Body of pancreas (tissue), 4 donors: ENCODE measurements around the gene ST3GAL5. TPM values are rescaled to one million over a fixed set of nuclear protein-coding genes. Genes with fewer than 3 reads are reported as not detected.
A peak's percentile ranks its signal among the peaks of the same experiment; 100 is the strongest.

Experiments used
- ATAC-seq: fragments of 150-250 bp; one replicate; pipeline ENCODE4 v1.9.1; 2016
- DNase-seq, 4 donors: peaks; one replicate each; pipeline ENCODE4 v3.0.0-alpha.2; 2019
- H3K27ac ChIP-seq, 4 donors: fragments of 200-600 bp; sonication (generic); 1 replicate in 3 of 4; 2 replicates in 1 of 4; pipeline versions ENCODE4 v1.5.1 to v1.6.1; 2016 to 2019; ENCODE audit warnings: mild to moderate bottlenecking in 1 of 4, mixed read lengths in 1 of 4, moderate library complexity in 1 of 4
- H3K27me3 ChIP-seq, 2 donors: fragments of 200-600 bp; sonication (generic); one replicate each; pipeline ENCODE4 v1.6.0; 2016; ENCODE audit warnings: mild to moderate bottlenecking in 1 of 2
- H3K36me3 ChIP-seq, 2 donors: fragments of 200-600 bp; sonication (generic); replicated peaks in 1 of 2; 2 replicates each; pipeline ENCODE4 v1.5.1; 2016; ENCODE audit warnings: low read depth in 2 of 2; ENCODE audit not compliant: insufficient read depth in 1 of 2
- H3K4me1 ChIP-seq: fragments of 200-600 bp; sonication (generic); one replicate; pipeline ENCODE4 v1.6.0; 2016
- H3K4me3 ChIP-seq, 2 donors: fragments of 200-600 bp; sonication (generic); 1 replicate in 1 of 2; 2 replicates in 1 of 2; pipeline ENCODE4 v1.5.1; 2016 to 2019
- H3K9me3 ChIP-seq, 3 donors: fragments of 200-600 bp; sonication (generic); 1 replicate in 2 of 3; 2 replicates in 1 of 3; pipeline ENCODE4 v1.5.1; 2016
- POLR2A ChIP-seq, 3 donors: fragments of 450-650 bp; IDR thresholded peaks; one replicate each; pipeline ENCODE4 v1.6.1; 2016; ENCODE audit warnings: antibody characterized with exemption in 3 of 3, mild to moderate bottlenecking in 2 of 3
- WGBS, 2 donors: methylation state at CpG; one replicate each; pipeline ENCODE4 v1.1.5; 2017; 5-methylcytosine and 5-hydroxymethylcytosine counted together
- intact Hi-C: fragments of 100-400 bp; cut with DNase I; formaldehyde crosslinking; loops from one replicate; pipeline ENCODE4 v1.15.1; 2023
- total RNA-seq, 2 donors: library from RNA; depleted of rRNA; stranded (reverse); fragments of >200 nt; gene quantifications; one replicate each; pipeline ENCODE4 v1.1.0, GENCODE V29; 2016
- TF ChIP-seq, protein P1 (sequence below), 7 experiments: fragments of 450-650 bp in 4 of 7; fragments of 200-600 bp in 3 of 7; sonication (generic) in 3 of 7; IDR thresholded peaks; one replicate each; pipeline ENCODE4 v1.5.1; 2016 to 2019; ENCODE audit warnings: antibody characterized with exemption in 7 of 7

The ST3GAL5 gene
- total RNA-seq, 2 donors from 2014 or later: 8.6 to 18.8 TPM

DNA sequence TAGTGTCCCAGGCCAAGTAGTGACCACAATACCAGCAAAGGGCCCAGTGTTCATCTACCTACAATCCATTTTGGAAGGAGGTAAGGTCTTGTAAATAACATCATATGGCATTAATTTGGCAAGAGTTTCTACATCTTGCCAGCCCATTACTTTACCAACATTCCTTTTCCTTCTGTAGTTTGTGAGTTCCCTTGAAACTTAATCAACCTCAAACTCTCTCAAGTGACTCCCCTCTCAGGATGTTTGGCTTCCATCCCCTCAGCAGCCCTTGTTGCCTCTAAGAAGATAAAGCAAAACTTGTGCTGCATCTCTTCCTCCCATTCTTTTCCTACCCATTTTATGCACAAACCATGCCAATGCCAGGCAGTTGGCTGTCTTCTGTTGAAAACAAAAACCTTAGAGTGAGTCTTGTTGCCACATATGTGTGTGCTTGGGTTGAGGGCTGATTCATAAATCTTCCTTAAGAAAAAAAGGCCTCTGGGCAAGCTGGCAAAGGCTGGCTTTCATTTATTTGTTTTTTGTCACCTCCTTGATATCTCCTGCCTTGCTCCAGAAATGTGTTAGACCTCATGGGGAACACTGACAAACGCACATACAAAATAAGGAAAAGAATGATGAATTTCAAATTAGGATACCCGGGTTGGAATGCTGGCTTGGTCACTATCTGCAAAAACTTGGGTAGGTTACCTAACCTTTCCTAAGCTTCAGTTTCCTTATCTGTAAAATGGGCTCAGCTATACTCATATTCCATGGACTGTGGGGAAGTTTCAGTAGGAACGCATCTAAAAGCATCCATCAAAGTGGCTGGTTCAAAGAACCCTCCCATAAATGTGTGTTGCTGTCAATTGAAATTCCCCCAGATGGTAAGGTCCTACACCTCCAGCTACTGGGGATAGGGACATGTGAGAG, 29.4 kb upstream of the ST3GAL5 start:
- peaks cover 12% of the 10 kb centered on the region for H3K4me1 ChIP-seq
- ATAC-seq: no peak
- H3K4me3 ChIP-seq: no peak overlapping the region
- intact Hi-C loops: no loop called here
- TF ChIP-seq POLR2A (IDR thresholded peaks at IDR 0.05): no peak
- TF ChIP-seq, protein P1, sequence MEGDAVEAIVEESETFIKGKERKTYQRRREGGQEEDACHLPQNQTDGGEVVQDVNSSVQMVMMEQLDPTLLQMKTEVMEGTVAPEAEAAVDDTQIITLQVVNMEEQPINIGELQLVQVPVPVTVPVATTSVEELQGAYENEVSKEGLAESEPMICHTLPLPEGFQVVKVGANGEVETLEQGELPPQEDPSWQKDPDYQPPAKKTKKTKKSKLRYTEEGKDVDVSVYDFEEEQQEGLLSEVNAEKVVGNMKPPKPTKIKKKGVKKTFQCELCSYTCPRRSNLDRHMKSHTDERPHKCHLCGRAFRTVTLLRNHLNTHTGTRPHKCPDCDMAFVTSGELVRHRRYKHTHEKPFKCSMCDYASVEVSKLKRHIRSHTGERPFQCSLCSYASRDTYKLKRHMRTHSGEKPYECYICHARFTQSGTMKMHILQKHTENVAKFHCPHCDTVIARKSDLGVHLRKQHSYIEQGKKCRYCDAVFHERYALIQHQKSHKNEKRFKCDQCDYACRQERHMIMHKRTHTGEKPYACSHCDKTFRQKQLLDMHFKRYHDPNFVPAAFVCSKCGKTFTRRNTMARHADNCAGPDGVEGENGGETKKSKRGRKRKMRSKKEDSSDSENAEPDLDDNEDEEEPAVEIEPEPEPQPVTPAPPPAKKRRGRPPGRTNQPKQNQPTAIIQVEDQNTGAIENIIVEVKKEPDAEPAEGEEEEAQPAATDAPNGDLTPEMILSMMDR (IDR thresholded peaks at IDR 0.05): no peak
- WGBS, 2 donors: 51 to 52% methylated on average over 3 of the region's 3 CpGs
- no peak for DNase-seq
- H3K27me3 ChIP-seq: no peaks in the 10 kb centered on the region
- H3K9me3 ChIP-seq: no peaks in the 10 kb centered on the region
- no peaks in the 10 kb centered on the region for H3K36me3 ChIP-seq
- no peak overlapping the region for H3K27ac ChIP-seq

DNA sequence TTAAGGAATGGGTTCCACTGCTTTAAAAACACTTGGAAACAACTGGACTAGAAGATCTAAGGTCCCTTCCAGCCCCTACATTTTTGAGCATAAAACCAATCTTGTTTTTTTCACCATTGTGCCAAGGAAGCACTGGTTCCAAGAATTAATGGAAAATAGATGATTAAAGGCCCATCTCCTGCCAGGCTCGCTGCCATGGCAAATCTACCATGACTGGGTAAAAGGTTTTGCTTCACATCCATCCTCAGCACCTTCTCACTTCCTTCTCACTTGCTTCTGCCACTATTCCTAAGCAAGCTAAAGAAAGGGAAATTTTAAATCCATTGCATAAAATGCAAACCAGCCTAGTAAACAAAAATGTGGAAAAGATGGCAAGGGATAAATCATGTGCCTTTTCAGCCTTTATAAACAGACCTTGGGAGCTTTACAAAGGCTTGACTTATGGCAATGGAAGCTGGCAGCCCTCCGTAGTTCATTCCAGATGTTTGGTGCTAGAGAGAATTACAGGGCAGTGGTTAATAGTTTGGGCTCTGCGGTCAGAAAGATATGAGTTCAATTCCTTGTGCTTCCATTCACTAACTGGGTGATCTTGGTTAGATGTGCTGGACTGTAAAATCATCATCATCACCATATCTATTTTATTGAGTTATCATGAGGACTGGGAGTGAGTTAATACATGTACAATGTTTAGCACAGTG, 27.0 kb upstream of the ST3GAL5 start:
- no peak for TF ChIP-seq POLR2A (IDR thresholded peaks at IDR 0.05)
- TF ChIP-seq, protein P1 (IDR thresholded peaks at IDR 0.05): no peak
- no peak for ATAC-seq
- intact Hi-C loops: no loop called here

DNA sequence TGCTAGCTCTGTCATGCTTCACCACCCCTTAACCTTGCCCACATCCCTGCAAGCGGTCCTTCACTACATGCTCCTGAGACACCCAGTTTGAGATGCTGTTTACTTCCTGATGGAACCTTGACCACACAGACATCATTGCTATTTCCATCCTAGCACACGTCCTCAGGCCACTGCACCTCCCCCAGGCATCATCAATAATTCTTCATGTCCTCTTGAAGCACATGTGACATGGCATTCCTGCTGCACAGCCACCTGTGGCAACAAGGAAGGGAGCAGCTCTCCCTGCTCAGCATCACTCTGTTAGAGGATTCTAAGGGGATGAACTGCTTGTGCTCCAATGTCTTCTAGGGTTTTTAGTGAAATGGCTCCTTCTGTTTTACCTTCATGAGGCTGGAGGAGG, 26.1 kb upstream of the ST3GAL5 start:
- no peak for DNase-seq
- Histone ChIP-seq H3K36me3 (no peaks in the 10 kb centered on the region), H3K4me3 (no peak overlapping the region), H3K9me3 (no peaks in the 10 kb centered on the region), H3K4me1 (no peaks in the 10 kb centered on the region), H3K27ac (no peak overlapping the region), H3K27me3 (no peaks in the 10 kb centered on the region)
- TF ChIP-seq, protein P1 (IDR thresholded peaks at IDR 0.05): no peak
- no peak for TF ChIP-seq POLR2A (IDR thresholded peaks at IDR 0.05)
- 50 to 63% methylated on average over 2 of the region's 2 CpGs for WGBS, 2 donors
- ATAC-seq: no peak
- intact Hi-C loops: no loop called here

More for the DNA sequence above, 27.0 kb upstream of the ST3GAL5 start:
- Histone ChIP-seq H3K27ac (no peak overlapping the region), H3K9me3 (no peaks in the 10 kb centered on the region), H3K4me3 (no peak overlapping the region), H3K27me3 (no peaks in the 10 kb centered on the region), H3K4me1 (peaks cover under 1% of the 10 kb centered on the region), H3K36me3 (no peaks in the 10 kb centered on the region)
- DNase-seq: no peak
- WGBS, 2 donors: 94 to 100% methylated on average over 3 of the region's 3 CpGs

DNA sequence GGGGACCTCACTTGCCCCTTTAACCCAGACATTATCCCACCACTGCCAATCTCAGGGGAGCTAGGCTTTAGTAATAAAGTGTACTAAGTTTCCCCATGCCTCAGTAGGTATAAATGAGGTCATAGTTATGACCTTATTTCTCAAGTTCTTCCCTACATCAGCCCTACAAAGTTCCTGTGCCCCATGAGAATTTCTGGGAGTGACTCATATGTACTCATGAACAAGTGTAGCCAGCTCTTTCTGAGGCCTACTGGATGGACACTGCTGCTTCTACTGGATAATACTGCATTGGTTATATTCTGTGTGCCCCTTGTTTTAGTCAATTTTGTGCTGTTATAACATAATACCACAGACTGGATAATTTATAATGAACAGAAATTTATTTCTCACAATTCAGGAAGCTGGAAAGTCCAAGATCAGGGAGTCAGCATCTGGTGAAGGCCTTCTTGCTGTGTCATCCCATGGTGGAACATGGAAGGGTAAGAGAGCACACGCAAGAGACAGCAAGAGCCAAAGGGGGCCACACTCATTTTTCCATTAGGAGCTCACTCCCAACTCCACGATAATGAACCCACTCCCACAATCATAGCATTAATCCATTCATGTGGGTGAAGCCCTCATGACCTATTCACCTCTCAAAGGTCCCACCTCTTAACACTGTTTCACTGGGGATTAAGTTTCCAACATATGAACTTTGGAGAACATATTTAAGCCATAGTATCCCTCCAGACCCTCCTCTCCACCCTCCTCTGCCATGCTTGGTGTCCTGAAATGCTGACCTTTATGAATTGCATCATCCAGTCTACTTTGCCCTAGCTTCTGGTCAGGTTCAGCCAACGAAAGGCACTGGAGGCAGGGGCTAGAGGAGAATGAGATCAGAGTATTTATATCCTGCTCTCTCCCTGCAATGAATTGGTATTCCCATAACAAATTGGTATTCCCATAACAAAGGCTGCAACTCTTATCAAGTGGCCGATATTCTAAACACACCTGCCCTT, 25.4 kb upstream of the ST3GAL5 start:
- peak in 1 of 4 donors; percentile 24 for DNase-seq
- intact Hi-C loops: no loop called here
- Histone ChIP-seq H3K36me3 (no peaks in the 10 kb centered on the region), H3K4me3 (no peak overlapping the region), H3K9me3 (no peaks in the 10 kb centered on the region), H3K27me3 (no peaks in the 10 kb centered on the region), H3K27ac (no peak overlapping the region), H3K4me1 (no peaks in the 10 kb centered on the region)
- TF ChIP-seq POLR2A (IDR thresholded peaks at IDR 0.05): no peak
- TF ChIP-seq, protein P1 (IDR thresholded peaks at IDR 0.05): no peak
- ATAC-seq: peak; percentile 50
- WGBS, 2 donors: 66 to 73% methylated on average over 4 of the region's 4 CpGs
